Measurements from ENCODE around the gene PSMD14.

DNA sequence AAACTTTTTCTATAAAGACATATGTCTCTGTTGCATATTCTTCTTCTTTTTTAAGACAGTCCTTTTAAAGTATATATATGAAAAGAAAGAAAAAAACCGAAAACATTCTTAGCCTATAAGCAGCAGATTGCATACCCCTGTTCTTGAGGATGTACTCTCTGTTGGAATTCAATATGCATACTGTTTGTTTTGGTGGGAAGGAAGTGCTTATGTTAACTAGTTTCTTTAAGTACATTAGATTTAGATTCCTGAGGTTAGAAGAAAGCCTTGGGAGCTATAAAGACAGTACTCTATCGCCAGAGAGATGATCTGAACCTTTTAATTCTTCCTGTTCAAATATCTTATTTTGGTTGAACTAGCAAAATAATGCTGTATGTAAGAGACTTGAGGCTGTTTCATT is 61.1 kb downstream of the PSMD14 start:
- TF ChIP-seq, protein P1, sequence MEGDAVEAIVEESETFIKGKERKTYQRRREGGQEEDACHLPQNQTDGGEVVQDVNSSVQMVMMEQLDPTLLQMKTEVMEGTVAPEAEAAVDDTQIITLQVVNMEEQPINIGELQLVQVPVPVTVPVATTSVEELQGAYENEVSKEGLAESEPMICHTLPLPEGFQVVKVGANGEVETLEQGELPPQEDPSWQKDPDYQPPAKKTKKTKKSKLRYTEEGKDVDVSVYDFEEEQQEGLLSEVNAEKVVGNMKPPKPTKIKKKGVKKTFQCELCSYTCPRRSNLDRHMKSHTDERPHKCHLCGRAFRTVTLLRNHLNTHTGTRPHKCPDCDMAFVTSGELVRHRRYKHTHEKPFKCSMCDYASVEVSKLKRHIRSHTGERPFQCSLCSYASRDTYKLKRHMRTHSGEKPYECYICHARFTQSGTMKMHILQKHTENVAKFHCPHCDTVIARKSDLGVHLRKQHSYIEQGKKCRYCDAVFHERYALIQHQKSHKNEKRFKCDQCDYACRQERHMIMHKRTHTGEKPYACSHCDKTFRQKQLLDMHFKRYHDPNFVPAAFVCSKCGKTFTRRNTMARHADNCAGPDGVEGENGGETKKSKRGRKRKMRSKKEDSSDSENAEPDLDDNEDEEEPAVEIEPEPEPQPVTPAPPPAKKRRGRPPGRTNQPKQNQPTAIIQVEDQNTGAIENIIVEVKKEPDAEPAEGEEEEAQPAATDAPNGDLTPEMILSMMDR (IDR thresholded peaks at IDR 0.05; ENCODE audit: control extremely low read depth in 1 of 3, insufficient read depth in 1 of 3, low read depth in 1 of 3, low read length in 3 of 3): no peak
- TF ChIP-seq EGR1 (IDR thresholded peaks at IDR 0.05; ENCODE audit: borderline replicate concordance, low read depth, low read length): no peak
- TF ChIP-seq TAF1 (IDR thresholded peaks at IDR 0.05; ENCODE audit: low read depth, low read length): no peak
- TF ChIP-seq POLR2A (IDR thresholded peaks at IDR 0.05; ENCODE audit: control extremely low read depth in 1 of 2, low read depth in 2 of 2, low read length in 2 of 2): no peak

Data from H1 (cell line).